ENCODE measurements around the gene ZDHHC14. TPM values are rescaled to one million over a fixed set of nuclear protein-coding genes. Genes with fewer than 3 reads are reported as not detected.

The ZDHHC14 gene
- total RNA-seq, 2 donors from 2014 or later: 53.3 to 66.2 TPM

DNA sequence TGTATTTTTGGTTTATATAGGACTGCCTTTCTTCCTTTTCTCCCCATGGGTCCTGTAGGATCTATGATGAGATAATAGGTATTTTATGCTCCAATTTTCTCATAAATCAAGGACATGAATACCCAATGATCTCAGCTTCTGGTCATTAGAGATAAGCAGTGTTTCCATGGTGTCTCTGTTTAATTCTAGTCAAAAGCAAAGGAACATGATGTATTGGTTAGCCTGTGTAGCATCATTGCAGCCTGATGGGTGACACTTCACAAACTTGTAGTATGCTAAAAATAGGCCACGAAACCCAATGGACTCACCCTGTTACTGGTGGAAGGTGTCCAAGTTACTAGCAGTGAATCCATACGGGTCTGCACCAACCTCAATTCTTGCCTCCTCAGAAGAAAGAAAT, 325.9 kb downstream of the ZDHHC14 start:
- no peak for DNase-seq (ENCODE audit: low spot score)
- intact Hi-C loops (cut with DNase I): no loop called here
- Histone ChIP-seq H3K27me3 (replicated peaks; ENCODE audit: insufficient read depth) (no peaks in the 10 kb centered on the region), H3K4me1 (replicated peaks) (no peaks in the 10 kb centered on the region), H3K4me3 (no peak overlapping the region), H3K9me3 (no peaks in the 10 kb centered on the region), H3K36me3 (no peaks in the 10 kb centered on the region), H3K27ac (no peak overlapping the region)
- WGBS: 77% methylated on average over 2 of the region's 2 CpGs
- TF ChIP-seq, protein P1, sequence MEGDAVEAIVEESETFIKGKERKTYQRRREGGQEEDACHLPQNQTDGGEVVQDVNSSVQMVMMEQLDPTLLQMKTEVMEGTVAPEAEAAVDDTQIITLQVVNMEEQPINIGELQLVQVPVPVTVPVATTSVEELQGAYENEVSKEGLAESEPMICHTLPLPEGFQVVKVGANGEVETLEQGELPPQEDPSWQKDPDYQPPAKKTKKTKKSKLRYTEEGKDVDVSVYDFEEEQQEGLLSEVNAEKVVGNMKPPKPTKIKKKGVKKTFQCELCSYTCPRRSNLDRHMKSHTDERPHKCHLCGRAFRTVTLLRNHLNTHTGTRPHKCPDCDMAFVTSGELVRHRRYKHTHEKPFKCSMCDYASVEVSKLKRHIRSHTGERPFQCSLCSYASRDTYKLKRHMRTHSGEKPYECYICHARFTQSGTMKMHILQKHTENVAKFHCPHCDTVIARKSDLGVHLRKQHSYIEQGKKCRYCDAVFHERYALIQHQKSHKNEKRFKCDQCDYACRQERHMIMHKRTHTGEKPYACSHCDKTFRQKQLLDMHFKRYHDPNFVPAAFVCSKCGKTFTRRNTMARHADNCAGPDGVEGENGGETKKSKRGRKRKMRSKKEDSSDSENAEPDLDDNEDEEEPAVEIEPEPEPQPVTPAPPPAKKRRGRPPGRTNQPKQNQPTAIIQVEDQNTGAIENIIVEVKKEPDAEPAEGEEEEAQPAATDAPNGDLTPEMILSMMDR (IDR thresholded peaks at IDR 0.05): no peak
- TF ChIP-seq POLR2A (IDR thresholded peaks at IDR 0.05): no peak
- no peak for TF ChIP-seq POLR2AphosphoS5 (IDR thresholded peaks at IDR 0.05)

DNA sequence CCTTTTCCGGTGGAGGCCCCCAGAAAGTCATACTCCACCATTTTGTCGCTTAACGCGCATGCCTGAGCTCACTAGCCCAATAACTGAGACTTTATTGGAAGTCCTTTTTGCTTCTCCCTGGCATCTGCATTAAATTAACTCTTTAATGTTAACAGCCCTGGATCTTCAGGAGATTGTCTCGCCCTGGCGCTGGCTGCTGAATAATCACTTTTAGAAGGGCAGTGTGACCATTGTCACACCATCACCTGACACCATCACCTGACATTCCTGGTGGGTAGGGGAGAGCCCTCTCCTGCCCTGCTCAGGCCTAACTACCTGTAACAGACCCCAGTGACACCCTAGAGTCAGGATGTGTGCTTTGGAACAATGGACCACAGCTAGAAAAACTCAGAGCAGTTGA, 326.6 kb downstream of the ZDHHC14 start:
- WGBS: 55% methylated on average over 5 of the region's 6 CpGs
- DNase-seq (ENCODE audit: low spot score): no peak
- intact Hi-C loops (cut with DNase I): no loop called here
- Histone ChIP-seq H3K9me3 (no peaks in the 10 kb centered on the region), H3K27ac (no peak overlapping the region), H3K4me1 (replicated peaks) (no peaks in the 10 kb centered on the region), H3K4me3 (no peak overlapping the region), H3K27me3 (replicated peaks; ENCODE audit: insufficient read depth) (no peaks in the 10 kb centered on the region), H3K36me3 (no peaks in the 10 kb centered on the region)
- TF ChIP-seq POLR2A (IDR thresholded peaks at IDR 0.05) (no peak), POLR2AphosphoS5 (IDR thresholded peaks at IDR 0.05) (no peak)
- TF ChIP-seq, protein P1 (IDR thresholded peaks at IDR 0.05): no peak

DNA sequence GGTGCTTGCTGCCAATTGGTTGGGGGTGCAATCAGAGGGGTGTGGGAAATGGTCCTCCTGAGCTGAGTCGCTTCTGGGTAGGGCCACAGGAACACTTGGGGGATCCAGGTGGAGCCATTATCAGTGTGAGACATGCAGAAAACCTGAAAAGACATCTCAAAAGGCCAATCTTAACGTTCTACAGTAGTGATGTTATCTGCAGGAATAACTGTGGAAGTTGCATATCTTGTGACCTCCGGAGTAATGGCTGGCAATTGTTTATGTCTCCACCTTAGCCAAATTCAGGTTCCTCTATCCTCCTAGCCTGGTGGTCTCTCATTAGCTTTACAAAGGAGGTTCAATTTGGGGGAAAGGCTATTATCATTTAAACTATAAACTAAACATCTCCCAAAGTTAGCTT, 327.2 kb downstream of the ZDHHC14 start:
- H3K4me1 ChIP-seq (replicated peaks): no peaks in the 10 kb centered on the region
- WGBS: 75% methylated on average over 3 of the region's 3 CpGs
- no peaks in the 10 kb centered on the region for H3K36me3 ChIP-seq
- no peaks in the 10 kb centered on the region for H3K9me3 ChIP-seq
- TF ChIP-seq POLR2AphosphoS5 (IDR thresholded peaks at IDR 0.05) (no peak), POLR2A (IDR thresholded peaks at IDR 0.05) (no peak)
- TF ChIP-seq, protein P1 (IDR thresholded peaks at IDR 0.05): no peak
- intact Hi-C loops (cut with DNase I): no loop called here
- no peak for DNase-seq (ENCODE audit: low spot score)
- H3K4me3 ChIP-seq: no peak overlapping the region
- no peak overlapping the region for H3K27ac ChIP-seq
- H3K27me3 ChIP-seq (replicated peaks; ENCODE audit: insufficient read depth): no peaks in the 10 kb centered on the region

DNA sequence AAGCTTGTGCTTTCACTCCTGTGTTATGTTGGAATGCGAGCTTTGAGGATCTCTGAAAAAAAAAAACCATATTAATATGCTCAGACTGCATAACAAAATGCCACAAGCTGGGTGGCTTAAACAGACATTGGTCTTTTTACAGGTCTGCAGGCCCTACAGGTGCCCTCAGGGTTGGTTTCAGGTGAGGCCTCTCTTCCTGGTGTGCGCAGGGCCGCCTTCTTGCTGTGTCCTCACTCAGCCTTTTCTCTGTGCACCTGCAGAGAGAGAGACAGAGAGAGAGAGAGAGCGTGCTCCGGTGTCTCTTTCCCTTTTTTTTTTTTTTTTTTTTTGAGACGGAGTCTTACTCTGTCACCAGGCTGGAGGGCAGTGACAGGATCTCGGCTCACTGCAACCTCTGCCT, 327.9 kb downstream of the ZDHHC14 start:
- Histone ChIP-seq H3K36me3 (no peaks in the 10 kb centered on the region), H3K27ac (no peak overlapping the region), H3K9me3 (no peaks in the 10 kb centered on the region), H3K4me1 (replicated peaks) (no peaks in the 10 kb centered on the region), H3K27me3 (replicated peaks; ENCODE audit: insufficient read depth) (no peaks in the 10 kb centered on the region), H3K4me3 (no peak overlapping the region)
- 66% methylated on average over 7 of the region's 7 CpGs for WGBS
- no peak for DNase-seq (ENCODE audit: low spot score)
- TF ChIP-seq, protein P1 (IDR thresholded peaks at IDR 0.05): no peak
- no peak for TF ChIP-seq POLR2AphosphoS5 (IDR thresholded peaks at IDR 0.05)
- TF ChIP-seq POLR2A (IDR thresholded peaks at IDR 0.05): no peak
- intact Hi-C loops (cut with DNase I): no loop called here

DNA sequence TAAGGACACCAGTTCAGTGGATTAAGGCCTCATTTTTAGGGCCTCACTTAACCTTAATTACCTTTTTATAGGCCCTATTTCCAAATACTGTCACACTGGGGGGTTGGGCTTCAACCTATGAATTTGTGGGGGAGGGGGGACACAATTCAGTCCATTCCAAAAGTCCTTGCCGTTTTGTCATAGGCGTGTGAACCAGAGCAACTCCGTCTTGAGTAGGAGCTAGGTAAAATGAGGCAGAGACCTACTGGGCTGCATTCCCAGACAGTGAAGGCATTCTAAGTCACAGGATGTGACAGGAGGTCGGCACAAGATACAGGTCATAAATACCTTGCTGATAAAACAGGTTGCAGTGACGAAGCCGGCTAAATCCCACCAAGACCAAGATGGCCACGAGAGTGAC, 328.6 kb downstream of the ZDHHC14 start:
- no peak for TF ChIP-seq POLR2AphosphoS5 (IDR thresholded peaks at IDR 0.05)
- TF ChIP-seq, protein P1 (IDR thresholded peaks at IDR 0.05): no peak
- TF ChIP-seq POLR2A (IDR thresholded peaks at IDR 0.05): no peak
- no peak overlapping the region for H3K4me3 ChIP-seq
- intact Hi-C loops (cut with DNase I): no loop called here
- DNase-seq (ENCODE audit: low spot score): no peak
- H3K27me3 ChIP-seq (replicated peaks; ENCODE audit: insufficient read depth): no peaks in the 10 kb centered on the region
- H3K4me1 ChIP-seq (replicated peaks): no peaks in the 10 kb centered on the region
- no peaks in the 10 kb centered on the region for H3K36me3 ChIP-seq
- H3K27ac ChIP-seq: no peak overlapping the region
- no peaks in the 10 kb centered on the region for H3K9me3 ChIP-seq
- WGBS: 66% methylated on average over 7 of the region's 7 CpGs

Measured in prostate gland (tissue), 2 donors.